Measurements from ENCODE around the gene EGFL8. TPM values are rescaled to one million over a fixed set of nuclear protein-coding genes. Genes with fewer than 3 reads are reported as not detected.

Gene EGFL8
- total RNA-seq, 4 donors from 2014 or later = 108 to 388 (median 270) TPM

- H3K4me1 ChIP-seq = peaks cover 0 to 65% (median 32%) of the 10 kb centered on the region in 4 donors
- WGBS, 2 donors = 5 to 19% methylated on average over 2 of the region's 2 CpGs
Measured at GRCh38 chr6:32175322-32175710, 10.9 kb downstream of the EGFL8 start.

GRCh38 chr6:32175711-32176475 lies 11.5 kb downstream of the EGFL8 start, which contains the start of gene AGPAT1:
AGPAT1 (minus strand) TSS chr6:32176084; CDS start chr6:32171496, 4,588 bp downstream.
- Histone ChIP-seq H3K4me3 (peak within 1 kb of the TSS; percentile 67 to 88 (median 73)), H3K4me1 (peaks cover 0 to 66% (median 32%) of the 10 kb centered on the region in 4 donors)
- 1 to 2% methylated on average over 27 of the region's 27 CpGs for WGBS, 2 donors

More at GRCh38 chr6:32175322-32175710, 10.9 kb downstream of the EGFL8 start:
- Histone ChIP-seq H3K36me3 (peaks cover 0 to 21% (median 0%) of the 10 kb centered on the region in 3 donors), H3K27me3 (no peaks in the 10 kb centered on the region), H3K4me3 (peak overlapping the region; percentile 67 to 88 (median 73)), H3K27ac (peak overlapping the region; percentile 91 to 100 (median 95)), H3K9me3 (no peaks in the 10 kb centered on the region)
- DNase-seq (ENCODE audit: low spot score in 2 of 2) = no peak
- TF ChIP-seq EP300 (IDR thresholded peaks at IDR 0.05) = no peak
- TF ChIP-seq POLR2A (IDR thresholded peaks at IDR 0.05) = no peak
- no peak for TF ChIP-seq CTCF (IDR thresholded peaks at IDR 0.05)

GRCh38 chr6:32176476-32177182 lies 12.2 kb downstream of the EGFL8 start:
- no peak for TF ChIP-seq POLR2A (IDR thresholded peaks at IDR 0.05)
- Histone ChIP-seq H3K27me3 (no peaks in the 10 kb centered on the region), H3K36me3 (peaks cover 0 to 20% (median 4%) of the 10 kb centered on the region in 3 donors), H3K4me3 (peak overlapping the region; percentile 67 to 88 (median 73)), H3K27ac (peak overlapping the region; percentile 91 to 100 (median 95)), H3K4me1 (peaks cover 0 to 73% (median 32%) of the 10 kb centered on the region in 4 donors), H3K9me3 (no peaks in the 10 kb centered on the region)
- 14 to 15% methylated on average over 5 of the region's 5 CpGs for WGBS, 2 donors
- no peak for DNase-seq (ENCODE audit: low spot score in 2 of 2)

More at GRCh38 chr6:32175711-32176475, 11.5 kb downstream of the EGFL8 start, which contains the start of gene AGPAT1:
- peak; percentile 95 to 97 for DNase-seq (ENCODE audit: low spot score in 2 of 2)
- Histone ChIP-seq H3K9me3 (no peaks in the 10 kb centered on the region), H3K36me3 (peaks cover 0 to 20% (median 0%) of the 10 kb centered on the region in 3 donors), H3K27ac (peak within 1 kb of the TSS; percentile 91 to 100 (median 95)), H3K27me3 (no peaks in the 10 kb centered on the region)
- TF ChIP-seq CTCF (IDR thresholded peaks at IDR 0.05) (no peak), POLR2A (IDR thresholded peaks at IDR 0.05) (peak; percentile 56 to 84), EP300 (IDR thresholded peaks at IDR 0.05) (peak; percentile 64 to 93)

- H3K4me1 ChIP-seq = peaks cover 0 to 80% (median 32%) of the 10 kb centered on the region in 4 donors
- H3K4me3 ChIP-seq = peak overlapping the region; percentile 54 to 88 (median 71)
- no peak for DNase-seq (ENCODE audit: low spot score in 2 of 2)
- H3K27ac ChIP-seq = peak overlapping the region; percentile 91 to 100 (median 95)
- no peaks in the 10 kb centered on the region for H3K27me3 ChIP-seq
- TF ChIP-seq POLR2A (IDR thresholded peaks at IDR 0.05) (peak; percentile 7 to 38), EP300 (IDR thresholded peaks at IDR 0.05) (peak in 1 of 2 donors; percentile 72), CTCF (IDR thresholded peaks at IDR 0.05) (no peak)
- H3K9me3 ChIP-seq = no peaks in the 10 kb centered on the region
- peaks cover 0 to 27% (median 4%) of the 10 kb centered on the region in 3 donors for H3K36me3 ChIP-seq
- WGBS, 2 donors = 0% methylated on average over 20 of the region's 20 CpGs
Measured at GRCh38 chr6:32177183-32177787, 12.9 kb downstream of the EGFL8 start.

All from tibial nerve (tissue), 4 donors.